MCF 10A (cell line): ENCODE measurements around the gene DTHD1. TPM values are rescaled to one million over a fixed set of nuclear protein-coding genes. Genes with fewer than 3 reads are reported as not detected.

Experiments
- BruUV-seq: library from RNA; stranded (reverse); fragments of 400-500 nt; replicated peaks from 2 replicates; lab custom pipeline; 2021; lab: Mats Ljungman, UMichigan
- CTCF ChIA-PET: fragments of 300-600 bp; sonication (Branson Sonifier 250); formaldehyde crosslinking; extraction: SDS; loops from one replicate; lab custom pipeline; 2021; ENCODE audit warnings: antibody characterized with exemption, inconsistent platforms; lab: Yijun Ruan, JAX
- POLR2A ChIA-PET: fragments of 300-600, 350-650 bp; sonication (Branson Sonifier 250); formaldehyde crosslinking; extraction: SDS; loops from one replicate; lab custom pipeline; 2020; ENCODE audit warnings: antibody characterized with exemption, inconsistent platforms; lab: Yijun Ruan, JAX
- DNase-seq: peaks from one replicate; pipeline ENCODE4 v3.0.0-alpha.2; 2018; ENCODE audit not compliant: unreplicated experiment
- H3K27ac Mint-ChIP-seq: one replicate; pipeline ENCODE4 v1.8.0; 2022; ENCODE audit warnings: mild to moderate bottlenecking, low read depth, mixed read lengths; ENCODE audit not compliant: unreplicated experiment
- H3K27me3 Mint-ChIP-seq: one replicate; pipeline ENCODE4 v1.8.0; 2022; ENCODE audit warnings: mixed read lengths; ENCODE audit not compliant: insufficient read depth, unreplicated experiment
- H3K36me3 Mint-ChIP-seq: one replicate; pipeline ENCODE4 v1.8.0; 2022; ENCODE audit warnings: mild to moderate bottlenecking, moderate library complexity, mixed read lengths; ENCODE audit not compliant: insufficient read depth, unreplicated experiment
- H3K4me1 Mint-ChIP-seq: one replicate; pipeline ENCODE4 v1.8.0; 2022; ENCODE audit warnings: mixed read lengths; ENCODE audit not compliant: insufficient read depth, unreplicated experiment
- H3K4me3 Mint-ChIP-seq: one replicate; pipeline ENCODE4 v1.8.0; 2022; ENCODE audit warnings: mild to moderate bottlenecking, moderate library complexity, mixed read lengths; ENCODE audit not compliant: unreplicated experiment
- H3K9me3 Mint-ChIP-seq: one replicate; pipeline ENCODE4 v1.8.0; 2022; ENCODE audit warnings: mixed read lengths; ENCODE audit not compliant: unreplicated experiment
- intact Hi-C: fragments of 100-400 bp; cut with micrococcal nuclease; formaldehyde crosslinking; loops from 2 replicates; pipeline ENCODE4 v1.14.1; 2022
- total RNA-seq: library from RNA; stranded (reverse); gene quantifications from 2 replicates; pipeline ENCODE4 v1.2.3, GENCODE V29; 2022
- TF ChIP-seq, protein P1 (sequence below): fragments of 200-600 bp; IDR thresholded peaks from one replicate; pipeline ENCODE4 v1.8.0; 2022; ENCODE audit warnings: antibody characterized with exemption, mild to moderate bottlenecking; ENCODE audit not compliant: unreplicated experiment

Gene DTHD1
- total RNA-seq, 1 experiment from 2014 or later = not detected

DNA sequence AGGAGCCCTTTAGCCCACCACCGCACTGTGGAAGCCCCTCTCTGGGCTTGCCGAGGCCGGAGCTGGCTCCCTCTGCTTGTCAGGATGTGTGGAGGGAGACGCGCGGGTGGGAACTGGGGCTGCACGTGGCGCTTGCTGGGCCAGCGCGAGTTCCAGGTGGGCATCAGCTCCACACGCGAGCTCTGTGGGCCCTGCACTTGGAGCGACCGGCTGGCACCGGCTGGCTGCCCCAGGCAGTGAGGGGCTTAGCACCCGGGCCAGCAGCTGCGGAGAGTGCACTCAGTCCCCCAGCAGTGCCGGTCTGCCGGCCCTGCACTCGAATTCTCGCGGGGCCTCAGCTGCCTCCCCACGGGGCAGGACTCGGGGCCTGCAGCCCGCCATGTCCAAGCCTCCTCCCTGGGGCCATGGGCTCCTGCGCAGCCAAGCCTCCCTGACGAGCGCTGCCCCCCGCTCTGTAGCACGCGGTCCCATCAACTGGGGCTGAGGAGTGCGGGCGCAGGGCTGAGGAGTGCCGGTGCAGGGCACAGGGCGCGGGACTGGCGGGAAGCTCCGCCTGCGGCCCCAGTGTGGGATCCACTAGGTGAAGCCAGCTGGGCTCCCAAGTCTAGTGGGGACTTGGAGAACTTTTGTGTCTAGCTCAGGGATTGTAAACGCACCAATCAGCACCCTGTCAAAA is 93.6 kb downstream of the DTHD1 start:
- intact Hi-C loops = no loop called here
- Mint-ChIP-seq H3K4me3 (no peak overlapping the region), H3K27me3 (no peaks in the 10 kb centered on the region), H3K9me3 (no peaks in the 10 kb centered on the region), H3K27ac (no peak overlapping the region), H3K4me1 (no peaks in the 10 kb centered on the region), H3K36me3 (no peaks in the 10 kb centered on the region)
- DNase-seq = no peak
- BruUV-seq = no TSS peak
- POLR2A ChIA-PET = no interaction called here
- TF ChIP-seq, protein P1, sequence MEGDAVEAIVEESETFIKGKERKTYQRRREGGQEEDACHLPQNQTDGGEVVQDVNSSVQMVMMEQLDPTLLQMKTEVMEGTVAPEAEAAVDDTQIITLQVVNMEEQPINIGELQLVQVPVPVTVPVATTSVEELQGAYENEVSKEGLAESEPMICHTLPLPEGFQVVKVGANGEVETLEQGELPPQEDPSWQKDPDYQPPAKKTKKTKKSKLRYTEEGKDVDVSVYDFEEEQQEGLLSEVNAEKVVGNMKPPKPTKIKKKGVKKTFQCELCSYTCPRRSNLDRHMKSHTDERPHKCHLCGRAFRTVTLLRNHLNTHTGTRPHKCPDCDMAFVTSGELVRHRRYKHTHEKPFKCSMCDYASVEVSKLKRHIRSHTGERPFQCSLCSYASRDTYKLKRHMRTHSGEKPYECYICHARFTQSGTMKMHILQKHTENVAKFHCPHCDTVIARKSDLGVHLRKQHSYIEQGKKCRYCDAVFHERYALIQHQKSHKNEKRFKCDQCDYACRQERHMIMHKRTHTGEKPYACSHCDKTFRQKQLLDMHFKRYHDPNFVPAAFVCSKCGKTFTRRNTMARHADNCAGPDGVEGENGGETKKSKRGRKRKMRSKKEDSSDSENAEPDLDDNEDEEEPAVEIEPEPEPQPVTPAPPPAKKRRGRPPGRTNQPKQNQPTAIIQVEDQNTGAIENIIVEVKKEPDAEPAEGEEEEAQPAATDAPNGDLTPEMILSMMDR = no peak
- CTCF ChIA-PET = interaction anchor here (0.6 to 2.3 kb wide), 4 partner anchors 12 to 1051 kb away, joined by 3 to 11 read pairs (median 3); no protein-coding TSS in a partner anchor

DNA sequence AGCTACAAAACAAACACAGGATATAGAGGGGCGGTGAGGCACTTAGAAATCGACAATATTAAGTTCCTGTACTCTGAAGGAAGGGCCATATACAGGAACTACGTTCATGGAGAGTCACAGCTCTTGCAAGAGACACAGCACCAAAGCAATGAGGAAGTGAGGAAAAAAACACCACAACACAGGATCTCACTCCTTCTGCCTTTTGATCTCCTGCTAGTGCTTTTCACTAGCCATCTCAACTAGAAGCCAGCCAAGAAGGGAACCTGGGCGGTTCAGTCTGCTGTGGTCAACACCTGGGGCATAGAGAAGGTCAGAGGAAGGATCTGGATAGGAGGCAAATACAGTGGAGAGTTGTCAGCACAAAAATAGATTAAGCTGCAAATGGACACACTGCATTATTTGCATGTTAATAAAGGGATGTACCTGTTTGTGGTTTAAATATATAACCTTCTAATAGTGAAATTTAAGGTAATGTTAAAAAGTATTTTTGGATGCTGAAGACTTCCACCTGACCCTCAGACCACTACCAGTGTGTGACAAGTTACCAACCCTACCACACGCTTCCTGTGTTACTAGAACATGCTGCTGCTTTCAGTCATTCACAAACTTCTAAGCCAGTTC is 104.6 kb downstream of the DTHD1 start:
- Mint-ChIP-seq H3K9me3 (no peaks in the 10 kb centered on the region), H3K27ac (no peak overlapping the region), H3K36me3 (no peaks in the 10 kb centered on the region), H3K4me1 (peaks cover 14% of the 10 kb centered on the region), H3K4me3 (no peak overlapping the region), H3K27me3 (no peaks in the 10 kb centered on the region)
- POLR2A ChIA-PET = no interaction called here
- intact Hi-C loops = no loop called here
- TF ChIP-seq, protein P1 = no peak
- BruUV-seq = no TSS peak
- no peak for DNase-seq
- CTCF ChIA-PET = interaction anchor here (0.7 kb wide), 1 partner anchor 1179 kb away, joined by 3 read pairs; no protein-coding TSS in a partner anchor

DNA sequence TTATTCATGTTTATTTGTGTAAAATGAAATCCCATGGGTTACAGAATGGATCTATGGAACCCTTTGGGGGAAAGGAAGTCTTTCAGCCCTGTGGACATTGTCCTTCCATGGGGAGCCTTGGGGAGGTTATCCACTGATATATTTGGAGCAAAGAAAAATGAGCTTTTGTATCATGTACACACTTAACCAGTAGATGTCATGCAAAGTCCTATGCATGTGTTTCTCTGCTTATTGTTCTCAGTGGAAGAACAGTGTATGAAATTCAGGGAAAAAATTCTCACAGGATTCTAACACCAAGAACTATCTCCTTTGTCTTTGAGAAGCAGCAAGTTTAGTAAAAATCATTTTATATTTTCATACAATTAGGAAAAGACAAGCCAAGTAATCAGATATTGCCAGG is 105.3 kb downstream of the DTHD1 start:
- peaks cover 14% of the 10 kb centered on the region for H3K4me1 Mint-ChIP-seq
- CTCF ChIA-PET = interaction anchor here (0.7 to 1.0 kb wide), 2 partner anchors 13 to 1178 kb away, joined by 3 read pairs; no protein-coding TSS in a partner anchor
- H3K9me3 Mint-ChIP-seq = no peaks in the 10 kb centered on the region
- DNase-seq = no peak
- TF ChIP-seq, protein P1 = peak; percentile 26
- intact Hi-C loops = no loop called here
- no TSS peak for BruUV-seq
- no peak overlapping the region for H3K27ac Mint-ChIP-seq
- no peaks in the 10 kb centered on the region for H3K36me3 Mint-ChIP-seq
- POLR2A ChIA-PET = interaction anchor here (1.1 kb wide), 1 partner anchor 33 kb away, joined by 3 read pairs; no protein-coding TSS in a partner anchor
- H3K27me3 Mint-ChIP-seq = no peaks in the 10 kb centered on the region
- H3K4me3 Mint-ChIP-seq = no peak overlapping the region

DNA sequence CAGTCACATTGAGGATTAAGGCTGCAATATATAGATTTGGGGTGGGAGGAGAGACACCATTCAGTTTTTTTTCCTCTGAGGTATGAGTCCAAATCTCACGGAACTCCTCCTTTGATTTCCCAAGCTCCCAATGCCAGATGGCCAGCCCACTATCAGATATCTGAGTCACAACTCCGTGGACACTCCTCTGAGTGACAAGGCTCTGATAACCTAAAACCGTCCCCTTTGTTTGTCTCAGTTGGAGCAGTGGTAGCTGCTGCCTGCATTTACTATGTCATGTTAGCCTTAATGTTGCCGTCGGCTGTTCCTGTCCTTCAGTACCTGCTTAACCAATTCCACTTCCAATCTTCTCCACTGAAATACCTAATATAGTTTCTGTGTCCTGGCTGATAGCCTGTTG is 107.3 kb downstream of the DTHD1 start:
- no TSS peak for BruUV-seq
- intact Hi-C loops = no loop called here
- Mint-ChIP-seq H3K27me3 (no peaks in the 10 kb centered on the region), H3K27ac (no peak overlapping the region), H3K36me3 (no peaks in the 10 kb centered on the region), H3K9me3 (no peaks in the 10 kb centered on the region), H3K4me1 (peaks cover 29% of the 10 kb centered on the region), H3K4me3 (no peak overlapping the region)
- no peak for DNase-seq
- ChIA-PET CTCF (interaction anchor here (0.9 to 1.5 kb wide), 2 partner anchors 11 to 31 kb away, joined by 4 to 7 read pairs; no protein-coding TSS in a partner anchor), POLR2A (interaction anchor here (0.7 kb wide), 1 partner anchor 20 kb away, joined by 3 read pairs; no protein-coding TSS in a partner anchor)
- TF ChIP-seq, protein P1 = no peak
